HG03439 (cell line): ENCODE data around the gene PSD.

Source experiments
- ATAC-seq: cut with Tn5 transposase; IDR thresholded peaks from one replicate; pipeline ENCODE4 v1.9.1; 2021; ENCODE audit warnings: mild to moderate bottlenecking, moderate library complexity; ENCODE audit not compliant: unreplicated experiment

Gene PSD

DNA sequence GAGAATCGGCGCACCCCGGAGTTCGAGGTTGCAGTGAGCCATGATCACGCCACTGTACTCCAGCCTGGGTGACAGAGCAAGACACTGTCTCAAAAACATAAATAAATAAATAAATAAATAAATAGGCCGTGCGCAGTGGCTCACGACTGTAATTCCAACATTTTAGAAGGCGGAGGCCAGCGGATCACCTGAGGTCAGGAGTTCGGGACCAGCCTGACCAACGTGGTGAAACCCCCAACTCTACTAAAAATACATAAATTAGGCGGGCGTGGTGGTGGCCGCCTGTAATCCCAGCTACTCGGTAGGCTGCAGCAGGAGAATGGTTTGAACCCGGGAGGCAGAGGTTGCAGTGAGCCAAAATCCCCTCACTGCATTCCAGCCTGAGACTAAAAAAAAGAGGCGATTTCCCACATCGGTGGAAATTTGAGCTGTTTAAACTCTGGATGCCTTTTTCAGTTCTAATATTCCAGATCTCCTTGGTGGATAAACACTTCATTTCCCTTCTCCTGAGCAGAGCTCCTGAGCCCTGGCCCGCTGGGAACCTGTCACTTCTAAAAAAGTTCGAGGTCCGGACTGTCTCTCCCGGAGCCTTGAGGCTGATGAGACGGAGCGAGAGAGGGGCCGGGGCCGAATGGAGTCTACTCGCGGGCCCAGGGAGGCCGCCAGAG, 25.0 kb downstream of the PSD start:
- no peak for ATAC-seq

DNA sequence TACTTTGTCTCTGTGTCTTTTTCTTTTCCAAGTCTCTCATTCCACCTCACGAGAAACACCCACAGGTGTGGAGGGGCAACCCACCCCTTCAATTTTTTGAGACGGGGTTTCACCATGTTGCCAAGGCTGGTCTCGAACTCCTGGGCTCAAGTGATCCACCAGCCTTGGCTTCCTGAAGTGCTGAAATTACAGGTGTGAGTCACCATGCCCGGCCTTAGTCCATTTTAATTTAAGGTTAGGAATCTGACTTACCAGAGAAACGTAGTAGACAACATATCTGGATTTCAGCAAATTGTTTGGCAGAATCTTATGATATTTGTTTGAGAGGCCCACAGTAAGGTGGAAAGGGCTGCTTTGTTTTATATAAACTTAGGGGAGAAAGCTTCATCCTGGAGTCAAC, 26.3 kb downstream of the PSD start:
- no peak for ATAC-seq

DNA sequence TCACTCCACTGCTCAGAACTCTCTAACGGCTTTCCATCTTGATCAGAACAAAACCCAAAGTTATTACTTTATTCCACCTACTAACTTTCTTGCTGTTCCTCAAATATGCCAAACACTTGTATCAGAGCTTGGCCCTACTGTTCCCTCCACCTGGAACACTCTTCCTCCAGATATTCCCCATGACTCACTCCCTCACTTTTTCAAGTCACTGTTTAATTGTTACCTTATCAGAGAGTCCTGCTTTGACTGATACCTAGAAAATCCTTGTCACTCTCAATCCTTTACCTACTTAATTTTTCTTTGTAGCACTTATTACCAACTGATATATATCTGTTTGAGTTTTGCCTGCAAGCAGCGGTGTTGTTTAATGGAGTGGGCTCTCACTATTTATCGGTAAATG, 28.7 kb downstream of the PSD start:
- ATAC-seq = no peak

DNA sequence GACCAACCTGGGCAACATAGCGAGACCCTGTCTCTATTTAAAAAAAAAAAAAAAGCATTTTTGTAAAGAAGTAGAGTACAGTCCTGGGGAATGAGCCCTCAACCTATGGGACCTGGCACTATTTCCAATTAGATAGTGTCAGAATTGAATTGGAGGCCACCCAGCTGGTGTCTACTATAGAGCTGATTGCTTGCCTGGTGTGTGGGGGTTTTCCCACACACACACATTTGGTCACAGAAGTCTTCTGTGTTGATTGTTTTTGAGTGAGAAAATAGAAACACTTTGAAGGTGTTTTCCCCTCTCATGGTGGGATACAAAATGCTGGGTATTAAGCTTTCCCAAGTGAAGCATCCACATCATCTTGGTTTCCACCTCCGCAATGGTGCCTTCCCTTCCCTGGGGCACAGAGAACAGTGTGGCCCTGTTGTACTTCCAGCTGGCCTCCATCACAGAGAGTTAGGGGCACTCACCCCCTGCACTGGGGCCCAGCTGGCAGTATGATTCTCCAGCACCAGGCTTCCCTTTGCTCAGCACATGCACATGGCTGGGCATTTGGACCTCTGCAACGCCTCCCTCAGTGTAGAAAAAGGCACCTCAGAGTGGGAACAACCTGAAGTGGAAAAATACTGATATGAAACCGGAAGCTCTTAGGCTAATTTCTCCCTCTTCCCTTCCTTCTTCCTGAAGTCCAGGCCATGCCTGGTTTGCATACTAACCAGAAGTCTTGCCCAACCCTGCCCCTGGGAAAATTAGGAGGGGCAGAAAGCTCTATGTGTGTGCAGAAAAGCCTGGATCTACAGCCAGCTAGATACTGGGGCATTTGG, 33.8 kb downstream of the PSD start:
- no peak for ATAC-seq

DNA sequence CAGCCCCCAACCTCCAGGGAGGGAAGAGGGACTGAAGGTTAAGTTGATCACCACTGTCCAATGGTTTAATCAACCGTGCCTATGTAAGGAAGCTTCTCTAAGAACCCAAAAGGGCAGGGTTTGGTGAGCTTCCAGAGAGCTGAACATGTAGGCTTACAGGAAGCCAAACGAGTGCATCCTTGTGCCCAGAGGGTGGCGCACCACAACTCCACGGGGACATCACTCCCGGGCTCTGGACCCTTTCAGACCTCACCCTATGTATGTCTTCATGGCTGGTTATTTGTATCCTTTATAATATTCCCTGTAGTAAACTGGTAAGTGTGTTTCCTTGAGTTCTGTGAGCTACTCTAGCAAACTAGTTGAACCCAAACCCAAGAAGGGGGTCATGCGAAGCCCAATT, 34.5 kb downstream of the PSD start:
- ATAC-seq = no peak

DNA sequence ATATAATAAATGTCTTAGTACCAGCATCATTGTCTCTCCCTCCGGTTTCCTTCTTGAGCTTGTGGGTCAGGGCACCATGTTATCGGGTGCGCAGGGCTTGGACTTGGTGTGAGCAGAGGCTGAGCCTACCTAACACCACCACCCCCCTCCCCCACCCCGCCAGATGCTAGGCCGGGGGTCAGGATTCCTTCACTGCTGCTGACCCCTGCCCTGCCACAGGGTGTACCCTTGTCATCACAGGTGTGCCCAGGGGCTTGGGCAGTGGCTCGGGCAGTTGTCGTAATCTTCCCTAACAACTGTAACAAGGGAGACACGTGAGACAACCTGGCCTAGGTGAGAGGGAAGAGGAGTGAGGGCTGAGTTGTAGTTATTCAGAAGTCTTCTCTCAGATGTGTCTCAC, 35.7 kb downstream of the PSD start:
- ATAC-seq = no peak

DNA sequence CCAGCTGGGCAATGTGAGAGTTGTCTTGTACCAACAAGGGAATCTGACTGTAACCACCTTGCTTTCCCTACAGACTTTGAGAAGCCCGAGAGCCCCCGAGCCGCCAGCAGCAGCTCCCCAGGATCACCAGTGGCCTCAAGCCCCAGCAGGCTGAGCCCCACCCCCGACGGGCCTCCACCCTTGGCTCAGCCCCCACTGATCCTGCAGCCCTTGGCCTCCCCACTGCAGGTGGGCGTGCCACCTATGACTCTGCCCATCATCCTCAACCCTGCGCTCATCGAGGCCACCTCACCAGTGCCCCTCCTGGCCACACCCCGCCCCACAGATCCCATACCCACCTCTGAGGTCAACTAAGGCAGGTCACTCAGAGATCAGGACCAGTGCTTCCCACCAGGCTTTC, 36.6 kb downstream of the PSD start:
- no peak for ATAC-seq

DNA sequence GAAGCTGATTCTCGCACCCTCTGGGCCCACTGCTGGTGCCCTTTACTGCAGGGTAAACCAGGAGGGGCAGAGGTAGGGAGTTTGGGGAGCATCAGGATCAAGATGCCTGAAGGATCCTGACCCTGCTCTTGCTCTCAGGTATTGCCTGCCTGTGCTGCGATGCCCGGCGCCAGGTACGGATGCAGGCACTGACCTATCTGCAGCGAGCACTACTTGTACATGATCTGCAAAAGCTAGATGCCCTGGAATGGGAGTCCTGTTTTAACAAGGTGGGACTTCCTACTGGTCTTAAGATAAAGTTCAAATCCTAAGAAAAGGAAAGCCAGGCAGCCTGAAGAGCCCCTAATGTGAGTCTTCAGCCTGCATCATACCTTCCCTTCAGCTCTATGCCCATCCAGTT, 39.2 kb downstream of the PSD start:
- ATAC-seq = no peak

DNA sequence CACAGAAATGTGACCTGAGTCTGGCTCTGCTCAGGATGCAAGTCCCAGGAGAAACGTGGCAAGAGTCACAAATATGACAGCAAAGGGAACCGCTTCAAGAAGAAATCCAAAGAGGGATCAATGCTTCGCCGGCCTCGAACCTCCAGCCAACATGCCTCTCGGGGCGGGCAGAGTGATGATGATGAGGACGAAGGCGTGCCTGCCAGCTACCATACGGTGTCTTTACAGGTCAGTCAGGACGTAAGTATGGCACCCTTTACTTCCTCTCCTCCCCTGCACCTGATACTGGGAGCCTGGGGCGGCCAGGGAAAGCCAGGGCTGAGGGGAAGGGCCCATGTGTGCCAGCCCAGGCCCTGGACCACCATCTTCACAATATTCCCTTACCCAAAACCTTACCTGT, 41.7 kb downstream of the PSD start:
- no peak for ATAC-seq

DNA sequence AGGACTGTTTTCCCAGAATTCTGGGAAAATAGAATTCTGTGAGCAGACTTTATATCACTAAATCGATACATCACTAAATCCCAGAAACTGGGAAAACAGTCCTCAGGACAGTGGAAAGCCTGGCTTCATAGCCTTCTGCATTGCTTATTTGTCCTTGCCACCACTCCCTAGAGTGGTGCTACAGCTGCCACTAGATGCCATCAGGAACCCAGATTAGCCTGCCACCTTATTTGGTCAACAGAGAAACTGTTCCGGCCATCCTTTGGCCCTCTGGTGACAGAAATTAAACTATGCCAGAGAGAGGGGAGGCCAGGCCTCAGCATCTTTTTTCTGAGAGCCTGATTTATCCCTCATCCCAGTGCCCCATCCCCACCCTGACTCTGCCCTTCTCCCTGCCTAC, 42.7 kb downstream of the PSD start:
- no peak for ATAC-seq

DNA sequence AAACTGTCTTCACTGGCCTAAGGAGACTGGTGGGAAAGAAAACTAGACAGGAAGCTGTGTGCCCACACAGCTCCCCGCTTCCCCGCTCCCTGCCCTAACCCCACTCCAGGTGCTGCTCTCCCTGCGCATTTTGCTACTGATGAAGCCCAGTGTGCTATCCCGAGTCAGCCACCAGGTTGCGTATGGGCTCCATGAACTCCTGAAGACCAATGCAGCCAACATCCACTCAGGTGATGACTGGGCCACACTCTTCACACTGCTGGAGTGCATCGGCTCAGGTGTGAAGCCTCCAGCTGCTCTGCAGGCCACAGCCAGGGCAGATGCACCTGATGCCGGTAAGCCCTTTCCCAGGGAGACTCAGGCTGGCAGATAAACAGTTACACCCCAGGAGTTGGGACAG, 43.3 kb downstream of the PSD start:
- no peak for ATAC-seq

DNA sequence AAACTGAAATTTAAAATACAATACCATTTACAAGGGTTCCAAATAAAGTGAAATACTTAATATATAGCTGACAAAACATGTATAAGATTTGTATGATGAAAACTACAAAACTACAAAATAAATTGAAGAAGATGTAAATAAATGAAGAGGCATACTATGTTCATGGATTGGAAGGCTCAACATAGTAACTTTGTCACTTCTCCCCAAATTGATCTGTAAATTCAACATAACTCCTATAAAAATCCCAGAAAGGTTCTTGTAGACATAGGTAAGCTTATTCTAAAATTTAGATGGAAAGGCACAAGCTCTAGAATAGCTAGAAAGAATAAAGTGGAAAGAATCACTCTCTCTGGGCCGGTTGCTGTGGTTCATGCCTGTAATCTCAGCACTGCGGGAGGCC, 47.3 kb downstream of the PSD start:
- no peak for ATAC-seq

DNA sequence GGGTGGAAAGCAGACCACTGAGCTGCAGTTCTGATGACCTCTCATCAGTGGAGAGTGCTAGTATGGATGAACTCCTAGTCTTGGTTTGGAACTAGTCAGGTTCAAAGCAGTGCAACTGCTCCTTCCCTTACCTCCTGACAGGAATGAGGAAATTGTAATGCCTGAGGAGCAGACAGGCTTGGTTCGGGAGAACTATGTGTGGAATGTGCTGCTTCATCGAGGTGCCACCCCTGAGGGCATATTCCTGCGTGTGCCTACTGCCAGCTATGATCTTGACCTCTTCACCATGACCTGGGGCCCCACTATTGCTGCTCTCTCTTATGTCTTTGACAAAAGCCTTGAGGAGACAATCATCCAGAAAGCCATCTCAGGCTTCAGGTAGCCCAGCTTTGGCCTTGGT, 50.5 kb downstream of the PSD start:
- no peak for ATAC-seq

DNA sequence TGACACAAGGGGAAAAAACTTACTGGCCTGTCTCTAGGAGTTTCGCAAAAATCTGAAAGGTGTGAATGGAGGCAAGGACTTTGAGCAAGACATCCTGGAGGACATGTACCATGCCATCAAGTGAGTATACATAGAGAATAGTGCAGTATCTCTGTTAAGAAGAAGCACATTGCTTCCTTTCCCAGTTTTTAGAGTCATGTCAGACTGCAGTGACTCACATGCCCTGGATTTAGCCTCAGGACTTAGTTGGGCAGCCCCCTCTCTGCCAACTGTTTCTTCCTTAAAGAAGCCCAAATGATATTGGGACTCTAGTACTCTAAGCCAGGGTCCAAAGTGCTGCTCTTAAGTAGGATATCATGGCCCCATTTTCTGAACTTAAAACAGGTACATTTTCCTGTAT, 51.1 kb downstream of the PSD start:
- no peak for ATAC-seq

DNA sequence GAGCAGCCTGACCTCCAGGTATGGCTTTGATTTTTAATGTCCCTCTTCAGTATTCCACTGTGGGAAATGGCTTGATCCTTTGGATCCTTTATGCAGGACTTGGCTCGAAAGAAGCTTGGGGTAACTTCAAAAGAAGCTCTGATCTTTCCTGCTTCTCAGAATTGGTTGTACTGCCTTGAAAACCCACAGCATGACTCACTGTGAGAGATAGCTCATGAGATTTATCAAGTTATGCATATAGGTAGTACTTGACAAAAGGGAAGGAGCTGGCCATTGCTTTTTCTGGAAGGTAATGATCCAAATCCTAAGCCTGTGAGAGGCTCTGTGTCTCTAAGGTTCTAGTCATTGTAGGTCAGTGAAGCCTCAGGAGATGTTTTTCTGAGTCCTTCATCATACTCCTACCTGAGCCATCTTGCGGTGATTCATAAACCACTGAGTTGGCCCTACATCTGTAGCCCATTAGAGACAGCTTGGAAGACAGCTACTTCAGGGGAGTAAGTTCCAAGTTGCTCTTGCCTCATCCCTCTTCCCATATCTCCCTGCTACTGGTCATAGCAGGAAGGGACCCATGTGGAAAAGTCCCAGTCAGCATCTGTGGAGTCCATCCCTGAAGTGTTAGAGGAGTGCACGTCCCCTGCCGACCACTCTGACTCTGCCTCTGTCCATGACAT, 59.7 kb downstream of the PSD start:
- no peak for ATAC-seq

DNA sequence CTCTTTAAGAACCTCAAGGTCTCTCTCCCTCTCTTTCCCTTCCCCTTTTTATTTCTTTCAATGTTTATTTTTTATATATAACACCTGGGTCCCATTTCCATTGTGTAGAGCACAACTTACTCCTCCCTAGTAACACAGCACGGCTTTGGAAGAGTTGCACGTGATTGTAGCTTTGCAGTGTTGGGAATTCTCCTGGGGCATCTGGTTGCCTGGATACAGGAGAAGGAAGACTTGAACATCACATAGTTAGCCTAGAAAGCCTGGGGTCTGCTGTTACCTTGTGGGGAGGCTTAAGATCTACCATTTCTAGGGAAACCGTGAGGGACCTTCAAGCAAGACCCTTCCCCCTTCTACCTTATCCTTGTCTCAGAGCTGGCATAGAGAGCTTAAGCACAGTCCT, 64.1 kb downstream of the PSD start:
- no peak for ATAC-seq
